HG03175 (cell line): ENCODE data around the gene MRPL55.

Experiments used
- ATAC-seq: cut with Tn5 transposase; IDR thresholded peaks from one replicate; pipeline ENCODE4 v1.9.1; 2021; ENCODE audit warnings: mild to moderate bottlenecking, moderate library complexity; ENCODE audit not compliant: unreplicated experiment

MRPL55 gene

DNA sequence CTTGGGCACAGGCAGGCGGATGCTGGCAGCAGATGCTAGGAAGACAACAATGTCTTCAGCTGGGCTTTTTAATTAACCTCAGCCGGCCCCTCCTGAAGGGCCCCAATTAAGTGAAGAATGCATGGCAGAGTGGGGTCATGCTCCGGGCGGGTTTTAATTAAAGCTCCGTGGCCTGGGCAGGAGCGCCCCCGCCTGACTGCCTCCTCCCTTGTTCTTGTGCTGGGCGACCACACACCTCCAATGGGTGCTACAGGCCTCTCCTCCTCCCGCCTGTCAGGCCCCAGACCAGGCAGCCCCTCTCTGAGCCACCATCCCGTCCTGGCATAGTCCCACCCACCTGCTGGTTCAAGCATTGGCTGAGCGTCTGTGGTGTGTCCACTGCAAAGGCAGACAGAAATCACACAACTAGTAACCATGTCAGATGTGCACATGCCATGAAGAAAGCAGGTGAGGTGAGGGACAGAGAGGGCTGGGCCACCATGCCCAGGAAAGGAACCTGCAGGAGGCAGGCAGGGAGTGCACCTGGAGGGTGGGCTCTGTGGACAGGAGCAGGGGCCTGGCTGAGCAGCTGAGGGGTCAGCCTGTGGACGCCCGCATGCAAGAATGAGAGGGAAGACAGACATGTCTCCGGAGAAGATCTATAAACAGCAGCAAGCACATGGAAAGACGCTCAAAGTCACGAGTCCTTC is 35.1 kb downstream of the MRPL55 start:
- ATAC-seq = no peak

DNA sequence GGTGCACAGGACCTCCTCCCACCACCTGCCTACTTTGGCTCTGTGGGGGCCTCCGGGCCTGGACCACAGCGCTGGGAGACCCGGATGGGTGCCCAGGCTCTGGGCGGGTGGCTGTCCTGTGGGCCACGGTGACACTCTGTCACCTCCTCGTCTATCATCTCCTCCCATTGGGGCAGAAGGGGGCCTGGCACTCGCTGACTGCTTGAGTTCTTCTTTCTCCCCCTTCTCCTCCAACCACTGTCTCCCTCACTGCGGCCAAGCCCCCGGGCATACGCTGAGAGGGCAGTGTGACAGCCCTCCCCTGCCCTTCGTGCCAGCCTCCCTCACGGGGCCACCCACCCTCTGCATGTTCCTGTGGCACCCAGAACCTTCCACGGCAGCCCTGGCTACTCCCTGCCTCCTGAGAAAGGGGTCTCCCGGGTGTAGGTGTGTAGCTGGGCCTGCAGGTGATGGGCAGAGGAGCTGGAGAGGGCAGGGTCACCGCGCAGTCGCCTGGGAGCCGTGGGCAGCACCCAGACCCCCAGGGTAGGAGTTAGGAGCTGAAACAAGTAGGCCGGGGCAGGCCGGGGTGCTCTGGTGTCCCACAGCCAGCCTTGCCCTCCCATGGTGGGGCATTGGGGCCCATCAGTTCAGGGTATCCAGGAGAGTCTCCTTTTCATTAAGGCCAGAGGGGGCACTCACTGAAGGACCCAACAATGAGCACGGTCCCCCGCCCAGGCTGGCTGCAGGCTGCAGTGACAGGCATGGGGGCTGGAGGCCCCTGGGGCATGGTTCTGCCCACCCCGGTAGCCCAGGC is 35.8 kb downstream of the MRPL55 start:
- no peak for ATAC-seq

DNA sequence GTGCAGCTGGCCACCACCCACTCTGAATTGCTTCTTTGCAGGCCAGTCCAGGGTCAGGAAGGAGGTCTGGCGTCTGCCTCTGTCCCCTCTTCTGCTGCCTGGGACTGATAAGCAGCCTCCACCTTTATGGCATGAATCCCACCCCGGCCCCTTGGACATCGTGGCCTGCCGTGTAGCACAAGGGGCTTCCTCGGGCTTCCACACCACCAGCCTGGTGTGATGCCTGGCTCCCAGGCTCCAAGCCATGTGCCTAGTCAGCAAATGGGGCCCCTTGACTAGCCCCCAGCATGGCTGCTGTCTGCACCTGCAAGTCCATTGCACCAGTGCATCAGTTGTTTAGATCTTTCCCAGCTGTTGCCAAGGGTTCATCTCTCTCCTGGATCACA is 36.4 kb downstream of the MRPL55 start:
- no peak for ATAC-seq

DNA sequence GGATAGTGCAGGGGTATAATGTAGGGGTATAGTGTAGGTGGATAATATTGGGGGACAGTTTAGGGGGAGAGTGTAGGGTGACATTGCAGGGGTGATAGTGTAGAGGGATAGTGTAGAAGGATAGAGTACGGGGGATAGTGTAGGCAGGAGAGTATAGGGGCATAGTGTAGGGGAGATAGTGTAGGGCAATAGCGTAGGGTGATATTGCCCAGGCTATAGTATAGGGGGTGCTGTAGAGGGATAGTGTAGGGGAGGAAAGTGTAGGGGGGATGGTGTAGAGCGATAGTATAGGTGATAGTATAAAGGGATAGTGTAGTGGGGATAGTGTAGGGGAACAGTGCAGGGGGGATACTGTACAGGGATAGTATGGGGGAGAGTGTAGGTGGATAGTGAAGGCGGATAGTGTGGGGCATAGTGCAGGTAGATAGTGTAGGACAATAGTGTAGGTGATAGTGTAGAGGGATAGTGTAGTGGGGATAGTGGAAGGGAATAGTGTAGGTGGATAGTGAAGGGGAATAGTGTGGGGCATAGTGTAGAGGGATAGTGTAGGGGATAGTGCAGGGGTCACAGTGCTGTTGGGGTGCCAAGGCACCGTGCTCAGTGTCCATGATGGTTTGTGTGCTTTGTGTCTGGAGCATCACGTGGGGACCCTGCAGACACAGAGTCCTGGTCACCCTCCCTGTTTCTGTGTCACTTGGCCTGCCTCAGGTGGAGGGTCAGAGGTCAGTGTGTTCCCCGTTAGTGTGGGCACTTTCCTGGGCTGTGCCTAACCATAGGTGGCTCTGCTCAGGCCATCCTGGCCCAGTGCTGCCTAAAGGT is 37.1 kb downstream of the MRPL55 start:
- no peak for ATAC-seq

DNA sequence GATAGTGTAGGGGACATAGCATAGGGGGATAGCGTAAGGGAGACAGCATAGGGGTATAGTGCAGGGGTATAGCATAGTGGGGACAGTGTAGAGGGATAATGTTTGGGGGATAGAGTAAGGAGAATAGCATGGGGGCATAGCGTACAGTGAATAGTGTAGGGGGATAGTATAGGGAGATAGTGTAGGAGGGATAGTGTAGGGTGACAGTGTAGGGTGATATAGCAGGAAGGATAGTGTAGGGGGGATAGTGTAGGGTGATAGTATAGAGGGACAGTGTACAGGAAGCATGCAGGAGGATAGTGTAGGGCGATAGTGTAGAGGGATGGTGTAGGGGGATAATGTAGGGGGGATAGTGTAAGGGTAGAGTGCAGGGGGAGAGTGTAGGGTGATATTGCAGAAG is 38.2 kb downstream of the MRPL55 start:
- no peak for ATAC-seq

DNA sequence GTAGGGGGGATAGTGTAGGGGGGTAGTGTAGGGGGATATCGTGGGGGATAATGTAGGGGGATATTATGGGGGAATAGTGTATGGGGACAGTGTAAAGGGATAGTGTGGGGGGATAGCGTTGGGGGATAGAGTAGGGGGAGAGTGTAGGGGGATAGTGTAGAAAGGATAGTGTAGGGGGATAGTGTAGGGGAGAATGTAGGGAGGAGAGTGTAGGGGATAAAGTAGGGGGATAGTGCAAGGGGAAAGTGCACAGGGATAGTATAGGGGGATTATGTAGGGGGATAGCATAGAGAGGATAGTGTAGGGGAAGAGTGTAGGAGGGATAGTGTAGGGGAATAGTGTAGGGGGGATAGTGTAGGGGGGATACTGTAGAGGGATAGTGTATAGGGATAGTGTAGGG is 38.9 kb downstream of the MRPL55 start:
- no peak for ATAC-seq

DNA sequence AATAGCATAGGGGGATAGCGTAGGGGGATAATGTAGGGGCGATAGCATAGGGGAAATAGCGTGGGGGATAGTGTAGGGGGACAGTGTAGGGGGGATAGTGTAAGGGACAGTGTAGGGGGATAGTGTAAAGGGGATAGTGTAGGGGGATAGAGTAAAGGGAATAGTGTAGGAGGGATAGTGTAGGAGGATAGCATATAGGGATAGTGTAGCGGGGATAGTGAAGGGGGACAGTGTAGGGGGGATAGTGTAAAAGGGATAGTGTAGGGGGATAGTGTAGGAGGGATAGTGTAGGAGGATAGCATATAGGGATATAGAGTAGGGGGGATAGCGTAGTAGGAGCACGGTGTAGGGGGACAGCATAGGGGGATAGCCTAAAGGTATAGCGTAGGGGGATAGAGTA is 40.7 kb downstream of the MRPL55 start:
- ATAC-seq = no peak

DNA sequence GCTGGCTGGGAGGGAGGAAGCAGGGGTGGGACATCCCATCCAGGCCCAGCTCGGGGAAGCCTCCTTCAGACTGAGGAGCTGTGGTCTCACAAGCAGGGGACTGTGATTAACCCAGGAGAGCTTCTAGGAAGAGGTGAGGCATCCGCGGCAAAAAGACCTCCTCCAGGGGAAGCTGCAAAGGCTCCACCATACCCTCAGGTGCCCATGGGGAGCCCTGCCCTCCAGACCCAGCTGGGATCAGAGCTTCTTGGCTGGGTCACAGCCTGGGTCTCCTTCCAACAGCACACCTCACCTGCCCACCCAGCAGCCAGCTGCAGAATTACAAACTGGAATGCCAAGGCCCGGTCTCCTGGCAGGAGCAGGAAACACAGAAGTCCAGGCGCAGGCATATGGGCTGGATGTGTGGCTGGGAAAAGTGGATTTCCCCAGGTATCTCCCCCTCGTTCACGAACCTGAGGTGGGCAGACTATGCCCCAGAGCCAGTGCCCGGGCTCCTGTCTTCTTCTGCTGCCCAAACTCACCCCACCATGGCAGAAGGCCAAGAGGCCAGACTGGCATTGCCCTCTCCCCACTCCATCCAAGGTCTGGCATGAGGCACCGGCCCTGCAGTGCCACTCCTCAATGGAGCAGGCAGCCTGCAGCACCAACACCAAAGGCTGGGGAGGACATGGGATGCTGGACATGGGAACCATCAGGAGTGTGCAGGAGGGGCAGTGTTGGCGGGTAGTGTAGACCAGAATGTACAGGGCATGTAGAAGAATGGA is 42.0 kb downstream of the MRPL55 start:
- ATAC-seq = no peak

DNA sequence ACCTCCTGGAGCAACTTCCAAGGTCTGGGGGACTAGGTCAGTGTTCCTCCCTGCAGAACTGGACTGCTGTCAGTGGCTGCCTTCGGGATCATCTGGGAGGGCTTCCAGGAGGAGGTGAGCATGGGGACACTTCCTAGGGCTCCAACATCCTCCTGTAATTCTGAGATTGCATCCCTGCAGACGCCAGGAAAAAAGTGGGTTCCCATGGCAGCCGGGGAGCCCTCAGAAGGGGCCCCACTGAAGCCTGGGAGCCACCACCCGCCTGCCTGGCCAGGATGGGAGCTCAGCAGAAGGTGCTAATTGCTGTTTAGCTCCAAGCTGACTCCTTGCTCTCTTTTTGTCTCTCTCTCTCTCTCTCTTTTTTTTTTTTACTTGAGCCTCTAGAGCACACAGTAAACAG is 42.7 kb downstream of the MRPL55 start:
- no peak for ATAC-seq

DNA sequence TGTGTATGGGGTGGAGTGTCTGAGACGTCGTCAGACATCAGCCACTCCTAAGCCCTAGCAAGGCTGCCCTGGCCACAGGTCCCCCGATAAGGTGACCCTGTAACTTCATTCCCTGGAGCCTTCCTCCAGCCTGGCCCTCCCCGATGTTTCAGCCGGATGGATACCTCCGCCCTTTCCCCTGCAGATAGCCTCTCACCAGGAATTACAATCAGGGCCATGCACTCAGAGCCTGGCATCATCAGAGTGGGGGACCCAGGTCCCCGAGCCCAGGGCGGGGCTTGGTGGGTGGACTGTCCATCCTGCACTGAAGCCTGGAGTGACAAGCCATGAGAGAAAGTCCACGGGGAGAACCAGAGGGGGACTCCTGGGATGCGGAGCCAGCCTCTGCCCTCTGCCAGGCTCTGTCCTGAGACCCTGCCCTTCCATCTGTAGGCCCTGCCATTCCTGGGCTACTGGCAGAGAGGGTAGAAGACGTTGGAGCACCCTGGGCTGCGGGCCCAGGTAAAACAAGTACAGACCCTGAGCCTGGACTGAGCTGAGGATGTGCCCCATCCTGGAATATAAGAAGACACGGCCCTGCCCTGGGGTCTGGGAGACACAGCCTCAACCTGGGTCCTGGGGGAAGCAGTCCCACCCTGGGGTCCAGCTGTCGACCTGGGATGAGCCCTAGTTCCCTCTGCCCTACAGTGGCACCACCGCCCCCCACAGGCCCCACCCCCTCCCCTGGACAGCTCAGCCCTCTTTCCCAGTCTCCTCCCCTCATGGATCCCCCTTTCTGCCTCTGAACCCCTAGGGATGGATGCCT is 43.4 kb downstream of the MRPL55 start:
- ATAC-seq = no peak

DNA sequence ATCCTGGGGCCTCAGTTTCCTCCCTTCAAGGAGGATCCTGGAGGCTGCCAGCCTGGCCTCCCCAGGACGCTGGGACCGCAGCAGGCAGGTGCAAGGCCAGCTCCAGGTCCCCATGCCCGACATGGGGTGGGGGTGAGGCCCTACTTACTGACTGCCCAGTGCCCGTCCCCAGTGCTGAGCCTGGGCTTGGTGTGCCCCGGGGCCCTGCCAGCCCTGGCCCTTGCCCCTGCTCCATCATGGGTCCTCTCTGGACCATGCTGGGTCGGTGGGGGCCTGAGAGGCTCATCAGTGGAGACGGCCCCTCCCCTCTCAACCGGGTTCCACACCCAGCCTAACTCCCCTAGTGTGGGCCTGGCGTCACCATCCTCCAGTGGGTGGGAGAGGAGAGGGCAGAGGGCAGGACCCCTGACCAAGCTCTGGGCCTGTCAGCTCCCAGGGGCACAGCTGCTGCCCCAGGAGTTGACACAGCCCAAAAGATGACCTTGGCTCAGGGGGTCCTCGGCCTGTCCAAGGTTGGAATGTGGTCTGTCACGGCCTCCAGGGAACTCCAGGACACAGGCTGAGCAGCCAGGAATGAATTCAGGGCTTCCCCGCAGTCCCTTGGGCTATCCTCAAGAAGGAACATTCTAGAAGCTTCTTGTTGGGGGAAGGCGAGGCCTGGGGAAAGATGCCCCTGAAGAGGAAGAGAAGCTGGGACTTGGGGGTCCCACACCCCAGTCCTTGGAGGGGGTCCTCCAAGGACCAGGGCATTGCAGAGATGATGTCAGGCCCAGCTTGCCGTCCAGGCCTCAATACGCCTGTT is 44.2 kb downstream of the MRPL55 start:
- no peak for ATAC-seq

DNA sequence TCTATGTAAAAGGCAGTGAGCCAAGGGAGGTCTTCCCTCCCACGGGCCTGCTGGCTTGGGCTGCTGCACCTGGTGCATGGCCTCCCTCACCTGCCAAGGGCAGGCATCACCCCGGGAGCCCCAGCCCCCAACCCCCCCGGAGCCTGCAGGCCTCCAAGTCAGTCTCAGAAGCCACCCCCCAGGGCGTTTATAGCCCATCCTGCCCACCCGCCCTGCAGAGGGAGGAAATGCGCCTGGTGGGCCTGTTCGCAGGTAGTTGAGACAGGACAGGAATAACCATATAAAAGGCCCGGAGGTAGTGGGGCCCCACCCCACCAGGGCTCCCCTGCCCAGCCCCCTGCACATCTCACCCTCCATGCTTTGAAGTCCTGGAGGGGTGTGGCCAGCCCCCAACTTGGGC is 44.8 kb downstream of the MRPL55 start:
- ATAC-seq = no peak

DNA sequence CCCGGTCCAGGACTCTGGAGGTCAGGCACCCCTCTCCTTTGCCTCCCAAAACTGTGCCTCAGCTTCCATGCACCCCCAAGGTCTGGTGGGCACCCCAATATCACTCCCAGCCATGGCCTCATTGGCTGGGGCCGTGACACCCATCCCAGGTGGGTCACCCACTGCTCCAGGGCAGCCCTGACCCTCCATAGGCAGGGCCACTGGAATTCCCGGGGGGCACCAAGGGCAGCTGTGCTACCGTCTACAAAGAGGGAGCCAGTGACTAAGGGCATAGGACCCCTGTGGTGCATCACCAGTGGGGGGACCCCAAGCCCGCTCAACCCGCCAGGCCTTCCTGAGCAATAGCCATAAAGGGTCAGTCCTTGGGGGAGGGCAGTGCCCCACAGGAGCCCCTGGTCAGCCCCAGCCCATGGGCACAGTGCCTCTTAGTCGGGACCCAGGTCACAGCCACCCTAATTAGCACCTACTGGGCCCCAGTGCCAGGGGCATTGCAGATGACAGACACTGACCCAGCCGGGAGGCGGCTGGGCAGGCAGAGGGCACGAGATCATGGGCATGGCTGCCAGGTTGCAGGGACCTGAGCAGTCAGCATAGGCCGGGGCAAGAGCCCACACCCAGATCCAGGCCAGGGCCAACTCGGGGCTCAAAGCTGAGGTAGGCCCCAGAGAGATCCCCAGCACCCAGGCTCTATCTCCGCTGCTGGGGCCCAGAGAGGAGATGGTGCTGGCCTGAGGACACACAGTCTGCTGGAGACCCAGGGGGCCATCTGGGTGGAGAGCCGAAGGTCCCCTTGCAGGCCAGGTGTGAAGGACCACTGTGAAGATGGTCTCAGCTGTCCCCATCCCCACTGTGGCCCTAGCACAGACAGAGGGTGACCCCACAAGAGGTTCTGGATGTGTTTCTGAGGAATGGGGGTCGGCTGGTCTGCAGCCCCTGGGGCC is 45.6 kb downstream of the MRPL55 start:
- ATAC-seq = no peak

DNA sequence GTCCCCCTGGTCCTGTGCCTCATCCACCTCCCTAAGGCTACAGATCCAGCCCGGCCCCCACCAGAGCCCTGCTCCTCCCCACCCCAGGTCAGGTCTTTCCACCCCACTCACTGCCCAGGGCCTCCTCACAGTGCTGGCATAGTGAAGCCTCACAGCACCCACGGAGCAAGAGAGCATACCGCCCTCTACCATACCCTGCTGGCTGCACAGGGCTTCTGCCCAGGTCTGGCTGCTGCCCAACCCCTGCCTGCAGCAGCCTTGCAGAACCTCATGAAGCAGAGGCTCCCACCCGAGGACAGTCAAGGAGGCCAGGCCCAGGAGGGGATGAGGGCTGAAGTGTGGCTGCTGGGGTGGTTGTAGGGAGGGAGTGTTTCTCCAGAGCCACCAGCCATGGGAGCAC is 46.3 kb downstream of the MRPL55 start:
- ATAC-seq = no peak

DNA sequence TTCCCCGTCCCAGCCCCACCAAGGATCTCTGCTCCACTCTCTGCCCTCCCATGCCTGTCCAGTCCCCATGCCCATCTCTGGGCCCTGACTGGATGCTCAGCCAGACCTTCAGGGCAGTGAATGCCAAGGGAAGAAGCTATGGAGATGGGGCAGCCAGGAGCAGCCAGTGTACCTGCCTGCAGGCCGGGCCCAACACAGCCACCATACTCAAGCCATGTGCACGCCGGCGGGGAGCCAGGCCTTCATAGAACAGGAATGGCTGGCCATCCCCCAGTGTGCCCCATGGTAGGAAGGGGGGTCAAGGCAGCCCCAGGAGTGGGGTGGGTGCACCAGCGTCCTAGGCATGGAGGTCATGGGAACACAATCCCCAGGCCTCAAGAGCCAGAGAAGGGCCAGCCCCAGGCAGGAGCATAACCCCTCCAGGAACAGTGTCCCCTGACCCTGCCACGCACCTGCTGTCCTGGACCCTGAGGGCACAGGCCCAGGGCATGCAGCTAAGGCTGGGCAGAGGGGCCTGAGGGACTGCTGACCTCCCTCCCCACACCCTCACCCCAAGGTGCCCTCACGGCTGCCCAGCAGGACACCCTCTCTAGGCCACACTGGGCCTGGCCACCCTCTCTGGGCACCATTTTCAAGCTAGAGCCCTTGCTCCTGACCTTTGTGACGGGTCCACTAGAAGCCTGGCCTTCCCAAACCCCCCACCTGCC is 46.9 kb downstream of the MRPL55 start:
- ATAC-seq = no peak

DNA sequence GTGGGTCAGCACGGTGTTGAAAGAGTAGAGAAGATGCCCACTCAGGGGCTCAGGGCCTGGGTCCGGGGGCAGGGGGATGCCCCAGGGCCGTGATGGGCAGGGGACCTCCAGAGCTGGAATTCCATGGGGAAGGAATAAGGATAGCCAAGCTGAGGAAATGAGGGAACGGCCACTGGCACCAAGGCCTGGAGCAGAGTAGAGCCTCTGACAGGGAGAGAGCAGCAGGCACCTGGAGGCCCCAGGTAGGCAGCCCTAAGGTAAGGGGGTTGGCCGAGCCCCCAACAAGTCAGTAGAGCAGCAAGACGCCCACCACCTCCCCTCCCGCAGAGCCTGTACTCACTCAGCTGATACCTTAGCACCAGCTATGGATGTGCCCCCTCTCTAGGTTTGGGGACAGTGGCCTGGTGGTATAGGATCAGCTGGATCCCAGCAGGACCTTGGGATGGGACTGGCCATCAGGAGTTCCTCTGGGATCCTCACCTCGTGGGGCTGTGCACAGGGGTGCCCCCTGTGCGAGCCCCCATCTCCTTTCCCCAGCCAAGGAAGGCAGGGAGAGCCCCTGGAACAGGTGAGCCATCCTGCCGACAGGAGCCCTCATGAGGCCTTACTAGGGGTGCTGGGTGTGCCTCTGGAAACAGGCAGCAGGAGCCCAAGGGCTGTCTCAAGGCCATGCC is 47.6 kb downstream of the MRPL55 start:
- no peak for ATAC-seq
